Endothelial cell (in vitro differentiated cells): Measurements from ENCODE around the gene ITGAV. TPM values are rescaled to one million over a fixed set of nuclear protein-coding genes. Genes with fewer than 3 reads are reported as not detected.

ENCODE experiments used
- DNase-seq: peaks from one replicate; pipeline ENCODE4 v3.0.0; 2021; ENCODE audit warnings: low spot score
- H3K27ac Mint-ChIP-seq: one replicate; pipeline ENCODE4 v1.8.0; 2021; ENCODE audit warnings: mixed read lengths, inconsistent platforms; ENCODE audit not compliant: unreplicated experiment
- H3K27me3 Mint-ChIP-seq: one replicate; pipeline ENCODE4 v1.8.0; 2021; ENCODE audit warnings: mild to moderate bottlenecking, moderate library complexity, mixed read lengths, inconsistent platforms; ENCODE audit not compliant: unreplicated experiment
- H3K36me3 Mint-ChIP-seq: one replicate; pipeline ENCODE4 v1.8.0; 2021; ENCODE audit warnings: mild to moderate bottlenecking, low read depth, mixed read lengths, inconsistent platforms; ENCODE audit not compliant: unreplicated experiment
- H3K4me1 Mint-ChIP-seq: one replicate; pipeline ENCODE4 v1.8.0; 2021; ENCODE audit warnings: mild to moderate bottlenecking, mixed read lengths, inconsistent platforms; ENCODE audit not compliant: unreplicated experiment
- H3K4me3 Mint-ChIP-seq: one replicate; pipeline ENCODE4 v1.8.0; 2021; ENCODE audit warnings: mild to moderate bottlenecking, mixed read lengths, inconsistent platforms; ENCODE audit not compliant: unreplicated experiment
- H3K9me3 Mint-ChIP-seq: one replicate; pipeline ENCODE4 v1.8.0; 2021; ENCODE audit warnings: mixed read lengths, inconsistent platforms; ENCODE audit not compliant: unreplicated experiment
- total RNA-seq: library from RNA; stranded (reverse); fragmentation: NEBNext Ultra II Directional; extraction: Animal tissue kit (Norgen Biotek cat#: 25700); gene quantifications from one replicate; pipeline ENCODE4 v1.2.1, GENCODE V29; 2021; ENCODE audit not compliant: unreplicated experiment
- TF ChIP-seq, protein P1 (sequence below): fragments of 200-600 bp; sonication (generic); IDR thresholded peaks from one replicate; pipeline ENCODE4 v1.5.0; 2021; ENCODE audit warnings: antibody characterized with exemption; ENCODE audit not compliant: unreplicated experiment

ITGAV gene
- total RNA-seq, 1 donor from 2014 or later = 154 TPM

DNA sequence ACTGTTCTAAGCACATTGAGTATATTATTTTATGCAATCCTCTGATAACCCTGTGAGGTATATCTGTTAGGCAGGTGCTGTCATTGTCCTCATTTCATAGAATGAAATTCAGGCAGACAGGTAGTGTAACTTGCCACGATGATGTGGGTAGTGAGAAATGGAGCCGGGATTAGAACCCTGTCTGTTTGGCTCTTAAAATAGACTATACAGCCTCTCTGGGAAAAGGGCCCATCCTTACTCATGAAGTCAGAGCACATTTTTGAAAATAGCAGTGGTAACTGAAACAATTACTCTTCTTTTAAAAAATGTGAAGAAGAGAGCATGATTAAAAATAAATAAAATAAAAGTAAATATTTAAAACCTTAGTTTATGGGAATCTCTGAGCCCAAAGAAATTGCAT is 127.0 kb downstream of the ITGAV start:
- Mint-ChIP-seq H3K27ac (no peak overlapping the region), H3K9me3 (no peaks in the 10 kb centered on the region), H3K4me3 (no peak overlapping the region), H3K36me3 (no peaks in the 10 kb centered on the region), H3K4me1 (peaks cover 5% of the 10 kb centered on the region), H3K27me3 (no peaks in the 10 kb centered on the region)
- DNase-seq = no peak
- TF ChIP-seq, protein P1, sequence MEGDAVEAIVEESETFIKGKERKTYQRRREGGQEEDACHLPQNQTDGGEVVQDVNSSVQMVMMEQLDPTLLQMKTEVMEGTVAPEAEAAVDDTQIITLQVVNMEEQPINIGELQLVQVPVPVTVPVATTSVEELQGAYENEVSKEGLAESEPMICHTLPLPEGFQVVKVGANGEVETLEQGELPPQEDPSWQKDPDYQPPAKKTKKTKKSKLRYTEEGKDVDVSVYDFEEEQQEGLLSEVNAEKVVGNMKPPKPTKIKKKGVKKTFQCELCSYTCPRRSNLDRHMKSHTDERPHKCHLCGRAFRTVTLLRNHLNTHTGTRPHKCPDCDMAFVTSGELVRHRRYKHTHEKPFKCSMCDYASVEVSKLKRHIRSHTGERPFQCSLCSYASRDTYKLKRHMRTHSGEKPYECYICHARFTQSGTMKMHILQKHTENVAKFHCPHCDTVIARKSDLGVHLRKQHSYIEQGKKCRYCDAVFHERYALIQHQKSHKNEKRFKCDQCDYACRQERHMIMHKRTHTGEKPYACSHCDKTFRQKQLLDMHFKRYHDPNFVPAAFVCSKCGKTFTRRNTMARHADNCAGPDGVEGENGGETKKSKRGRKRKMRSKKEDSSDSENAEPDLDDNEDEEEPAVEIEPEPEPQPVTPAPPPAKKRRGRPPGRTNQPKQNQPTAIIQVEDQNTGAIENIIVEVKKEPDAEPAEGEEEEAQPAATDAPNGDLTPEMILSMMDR = no peak

DNA sequence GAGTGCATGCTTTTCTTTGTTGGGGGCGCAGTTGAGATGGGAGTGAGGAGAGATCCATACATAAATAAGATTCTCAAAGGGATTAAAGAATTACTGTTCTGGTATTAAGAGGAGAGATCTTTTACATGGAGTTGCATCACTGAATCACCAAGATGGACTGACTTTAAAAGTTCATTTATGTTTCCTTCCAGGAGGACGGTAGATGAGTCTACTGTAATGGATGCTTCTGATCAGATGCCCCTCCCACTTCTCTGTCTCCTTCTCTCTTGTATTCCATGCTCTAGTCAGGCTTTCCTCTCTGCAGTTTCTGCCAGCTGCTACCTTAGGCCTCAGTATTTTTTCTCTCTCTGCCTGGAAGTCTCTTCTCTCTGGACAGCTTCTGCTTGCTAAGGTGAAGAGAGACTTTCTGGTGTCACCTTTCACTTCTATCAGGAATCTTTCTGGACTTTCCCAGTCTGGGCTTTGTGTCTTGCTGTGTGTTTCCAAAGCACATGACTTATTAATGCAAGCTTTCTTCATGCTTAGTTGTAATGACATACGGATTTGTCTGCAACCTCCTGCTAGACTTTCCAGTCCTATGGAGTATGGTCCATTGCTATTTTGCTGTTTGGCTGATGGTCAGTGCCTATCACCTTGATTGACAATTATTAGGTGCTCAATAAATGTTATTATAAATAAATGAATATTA is 127.6 kb downstream of the ITGAV start:
- Mint-ChIP-seq H3K27ac (no peak overlapping the region), H3K27me3 (no peaks in the 10 kb centered on the region), H3K4me1 (peaks cover 5% of the 10 kb centered on the region), H3K9me3 (no peaks in the 10 kb centered on the region), H3K4me3 (no peak overlapping the region), H3K36me3 (no peaks in the 10 kb centered on the region)
- no peak for DNase-seq
- TF ChIP-seq, protein P1 = no peak

DNA sequence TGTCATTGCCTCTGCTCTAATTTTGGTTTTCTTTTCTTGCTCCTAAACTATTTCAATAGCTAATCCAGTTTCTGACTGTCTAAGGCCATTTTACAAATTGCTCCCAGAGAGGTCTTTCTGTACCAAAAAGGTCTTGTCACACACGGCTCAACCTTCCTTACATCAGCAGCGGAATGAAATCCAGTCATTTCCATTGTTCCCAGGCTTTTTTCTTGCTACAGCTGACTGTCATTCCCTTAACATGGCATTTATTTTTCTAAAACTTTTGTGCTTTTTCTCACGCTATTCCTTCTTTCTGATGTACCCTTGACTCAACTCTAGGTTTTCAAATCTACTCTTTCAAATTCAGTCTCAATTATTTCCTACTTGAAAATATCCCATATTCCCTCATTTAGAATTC is 128.3 kb downstream of the ITGAV start:
- Mint-ChIP-seq H3K9me3 (no peaks in the 10 kb centered on the region), H3K27ac (no peak overlapping the region), H3K4me3 (no peak overlapping the region), H3K27me3 (no peaks in the 10 kb centered on the region), H3K4me1 (peaks cover 2% of the 10 kb centered on the region), H3K36me3 (no peaks in the 10 kb centered on the region)
- DNase-seq = no peak
- TF ChIP-seq, protein P1 = no peak

DNA sequence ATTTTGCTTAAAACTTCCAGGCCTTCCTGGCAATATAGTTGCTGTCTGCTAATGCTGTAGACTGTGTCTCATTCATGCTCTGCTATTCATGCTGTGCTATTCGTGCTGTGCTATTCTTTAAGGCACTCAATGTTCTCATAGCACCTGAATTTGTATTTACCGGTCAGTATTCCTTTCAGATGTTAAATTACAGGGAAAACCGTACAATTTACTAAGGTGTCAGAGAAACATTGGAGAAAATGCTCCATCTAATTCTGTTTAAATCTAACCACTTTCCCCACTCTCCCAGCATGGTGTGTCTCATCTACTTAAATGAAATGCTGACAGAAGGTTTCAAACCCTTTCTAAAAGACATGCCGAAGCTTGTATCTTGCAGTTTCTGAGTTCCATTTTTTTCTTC is 129.0 kb downstream of the ITGAV start:
- no peak overlapping the region for H3K27ac Mint-ChIP-seq
- no peaks in the 10 kb centered on the region for H3K9me3 Mint-ChIP-seq
- DNase-seq = no peak
- no peaks in the 10 kb centered on the region for H3K36me3 Mint-ChIP-seq
- H3K4me1 Mint-ChIP-seq = peaks cover 2% of the 10 kb centered on the region
- H3K27me3 Mint-ChIP-seq = no peaks in the 10 kb centered on the region
- H3K4me3 Mint-ChIP-seq = no peak overlapping the region
- TF ChIP-seq, protein P1 = no peak

DNA sequence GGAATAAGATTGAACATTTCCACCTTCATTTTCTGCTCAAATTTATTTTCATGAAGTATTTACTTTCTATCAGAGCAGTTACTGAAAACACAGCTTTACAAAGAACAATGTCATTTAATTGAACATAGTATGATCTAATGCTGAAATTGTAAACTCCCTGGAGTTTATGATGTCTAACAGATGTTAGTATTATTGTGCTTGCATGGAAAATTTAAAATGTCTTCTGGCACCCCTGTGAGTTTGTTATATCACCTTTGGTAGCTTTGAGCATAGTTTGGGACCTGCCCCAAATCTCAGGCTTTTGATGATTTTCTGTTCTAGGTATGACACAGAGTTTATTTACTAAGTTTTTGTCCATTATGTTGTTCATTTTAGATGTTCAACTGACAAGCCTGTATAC is 132.1 kb downstream of the ITGAV start:
- Mint-ChIP-seq H3K36me3 (no peaks in the 10 kb centered on the region), H3K27ac (no peak overlapping the region), H3K4me1 (peaks cover 4% of the 10 kb centered on the region), H3K4me3 (no peak overlapping the region), H3K9me3 (no peaks in the 10 kb centered on the region), H3K27me3 (no peaks in the 10 kb centered on the region)
- no peak for DNase-seq
- TF ChIP-seq, protein P1 = no peak
